HS-5 (cell line): ENCODE data around the gene CDK11B.

Experiments
- DNase-seq: peaks from one replicate; pipeline ENCODE4 v3.0.0-alpha.2; 2012; ENCODE audit warnings: low read depth

Gene CDK11B

DNA sequence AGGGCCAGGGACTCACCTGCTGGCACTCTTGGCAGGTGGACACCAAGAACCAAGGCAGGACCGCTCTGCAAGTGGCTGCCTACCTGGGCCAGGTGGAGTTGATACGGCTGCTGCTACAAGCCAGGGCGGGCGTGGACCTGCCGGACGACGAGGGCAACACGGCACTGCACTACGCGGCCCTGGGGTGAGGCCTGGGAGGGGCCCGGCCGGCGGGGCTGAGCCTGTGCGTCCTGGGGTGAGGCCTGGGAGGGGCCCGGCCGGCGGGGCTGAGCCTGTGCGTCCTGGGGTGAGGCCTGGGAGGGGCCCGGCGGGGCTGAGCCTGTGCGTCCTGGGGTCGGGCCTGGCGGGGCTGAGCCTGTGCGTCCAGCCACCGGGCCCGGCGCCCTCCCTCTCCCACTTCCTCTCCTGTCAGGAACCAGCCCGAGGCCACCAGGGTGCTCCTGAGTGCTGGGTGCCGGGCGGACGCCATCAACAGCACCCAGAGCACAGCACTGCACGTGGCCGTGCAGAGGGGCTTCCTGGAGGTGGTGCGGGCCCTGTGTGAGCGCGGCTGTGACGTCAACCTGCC, 31.5 kb downstream of the CDK11B start:
- DNase-seq: no peak

DNA sequence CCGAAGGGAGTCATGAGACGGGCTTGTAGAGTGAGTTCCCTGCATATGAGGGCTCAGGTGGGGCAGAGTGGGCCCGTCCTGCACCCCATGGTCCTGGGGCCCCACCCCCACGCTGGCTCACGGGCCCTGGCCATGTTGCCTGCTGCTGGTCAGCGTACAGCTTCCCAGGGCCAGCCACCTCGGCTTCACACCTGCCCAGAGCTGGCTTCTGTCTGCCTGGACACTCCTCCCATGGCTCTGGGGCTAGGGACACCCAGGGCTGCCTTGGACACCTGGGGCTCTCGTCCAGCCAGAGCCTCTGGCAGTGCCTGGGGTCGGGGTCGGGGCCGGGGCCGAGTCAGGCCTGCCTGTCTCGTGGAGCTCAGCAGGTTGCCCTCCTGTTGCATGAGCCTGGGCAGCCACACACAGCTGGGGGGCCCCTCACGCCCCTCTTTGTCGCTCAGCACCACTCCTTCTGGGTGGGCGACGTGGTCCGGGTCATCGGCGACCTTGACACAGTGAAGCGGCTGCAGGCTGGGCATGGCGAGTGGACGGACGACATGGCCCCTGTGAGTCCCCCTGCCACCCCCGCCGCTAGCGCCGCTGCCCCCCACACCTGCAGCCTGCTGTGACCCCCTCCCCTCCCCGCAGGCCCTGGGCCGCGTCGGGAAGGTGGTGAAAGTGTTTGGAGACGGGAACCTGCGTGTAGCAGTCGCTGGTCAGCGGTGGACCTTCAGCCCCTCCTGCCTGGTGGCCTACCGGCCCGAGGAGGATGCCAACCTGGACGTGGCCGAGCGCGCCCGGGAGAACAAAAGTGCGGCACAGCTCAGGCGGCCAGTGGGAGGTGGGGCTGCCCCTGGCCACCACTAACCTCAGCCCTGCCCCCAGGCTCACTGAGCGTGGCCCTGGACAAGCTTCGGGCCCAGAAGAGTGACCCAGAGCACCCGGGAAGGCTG, 32.3 kb downstream of the CDK11B start:
- DNase-seq: no peak

DNA sequence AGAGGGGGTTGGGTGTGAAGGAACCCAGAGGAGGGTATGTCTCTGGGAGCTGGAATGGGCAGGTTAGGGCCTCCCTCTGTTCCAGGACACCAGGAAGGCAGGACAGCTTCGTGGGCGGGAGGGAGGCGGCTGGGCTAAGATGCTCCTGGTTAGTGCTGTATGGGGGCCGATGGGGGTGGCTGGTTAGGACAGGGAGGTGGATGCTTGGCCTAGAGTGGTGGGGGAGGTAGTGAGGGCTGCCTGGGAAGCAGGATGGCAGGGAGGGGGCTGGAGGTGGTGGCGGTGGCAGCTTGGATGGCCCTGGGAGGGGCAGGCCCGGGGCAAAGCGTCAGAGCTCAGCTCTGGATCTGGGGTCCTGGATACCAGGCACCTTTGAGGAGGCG, 33.0 kb downstream of the CDK11B start:
- no peak for DNase-seq

DNA sequence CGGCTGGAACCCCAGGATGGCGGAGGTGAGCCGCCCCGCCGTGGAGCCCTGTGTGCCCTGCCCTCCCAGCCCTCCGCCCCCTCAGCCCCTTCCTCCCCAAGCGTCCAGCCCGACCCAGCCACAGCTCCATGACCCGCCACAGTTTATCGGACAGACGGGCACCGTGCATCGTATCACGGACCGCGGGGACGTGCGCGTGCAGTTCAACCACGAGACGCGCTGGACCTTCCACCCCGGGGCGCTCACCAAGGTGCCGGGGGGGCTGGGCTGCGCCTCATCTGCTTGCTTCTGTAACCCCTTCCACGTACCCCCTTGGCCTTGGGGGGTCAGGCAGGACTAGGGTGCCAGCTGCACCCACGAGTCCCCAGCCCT, 33.4 kb downstream of the CDK11B start:
- no peak for DNase-seq

DNA sequence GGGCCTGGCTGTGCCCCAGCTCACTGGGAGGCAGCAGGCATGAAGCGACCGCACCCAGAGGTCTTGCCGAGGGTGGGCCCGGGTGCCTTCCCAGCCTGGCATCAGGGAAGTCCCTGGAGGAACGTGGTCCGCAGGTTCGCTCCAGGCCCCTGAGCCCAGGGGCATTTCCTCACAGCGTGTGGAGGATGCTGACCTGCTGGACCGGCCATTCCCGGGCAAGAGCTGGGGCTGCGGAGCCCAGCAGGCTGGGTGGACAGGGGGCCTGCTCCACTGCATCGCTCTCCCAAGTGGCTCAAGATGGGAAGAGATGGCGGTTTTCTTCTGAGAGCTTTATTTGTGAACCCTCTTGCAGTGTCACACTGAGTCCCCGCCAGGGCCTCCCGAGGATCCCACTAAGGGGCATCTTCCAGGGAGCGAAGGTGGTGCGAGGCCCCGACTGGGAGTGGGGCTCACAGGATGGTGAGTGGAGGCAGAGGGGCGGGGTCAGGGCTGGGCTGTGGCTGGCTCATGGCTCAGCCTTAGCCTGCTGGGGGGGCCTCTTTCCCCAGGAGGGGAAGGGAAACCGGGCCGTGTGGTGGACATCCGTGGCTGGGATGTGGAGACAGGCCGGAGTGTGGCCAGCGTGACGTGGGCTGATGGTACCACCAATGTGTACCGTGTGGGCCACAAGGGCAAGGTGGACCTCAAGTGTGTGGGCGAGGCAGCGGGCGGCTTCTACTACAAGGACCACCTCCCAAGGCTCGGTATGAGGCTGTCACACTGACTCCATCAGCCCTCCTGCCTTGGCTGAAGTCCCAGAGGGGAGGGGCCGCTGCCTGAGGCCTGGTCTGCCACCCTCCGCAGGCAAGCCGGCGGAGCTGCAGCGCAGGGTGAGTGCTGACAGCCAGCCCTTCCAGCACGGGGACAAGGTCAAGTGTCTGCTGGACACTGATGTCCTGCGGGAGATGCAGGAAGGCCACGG, 34.1 kb downstream of the CDK11B start:
- no peak for DNase-seq

DNA sequence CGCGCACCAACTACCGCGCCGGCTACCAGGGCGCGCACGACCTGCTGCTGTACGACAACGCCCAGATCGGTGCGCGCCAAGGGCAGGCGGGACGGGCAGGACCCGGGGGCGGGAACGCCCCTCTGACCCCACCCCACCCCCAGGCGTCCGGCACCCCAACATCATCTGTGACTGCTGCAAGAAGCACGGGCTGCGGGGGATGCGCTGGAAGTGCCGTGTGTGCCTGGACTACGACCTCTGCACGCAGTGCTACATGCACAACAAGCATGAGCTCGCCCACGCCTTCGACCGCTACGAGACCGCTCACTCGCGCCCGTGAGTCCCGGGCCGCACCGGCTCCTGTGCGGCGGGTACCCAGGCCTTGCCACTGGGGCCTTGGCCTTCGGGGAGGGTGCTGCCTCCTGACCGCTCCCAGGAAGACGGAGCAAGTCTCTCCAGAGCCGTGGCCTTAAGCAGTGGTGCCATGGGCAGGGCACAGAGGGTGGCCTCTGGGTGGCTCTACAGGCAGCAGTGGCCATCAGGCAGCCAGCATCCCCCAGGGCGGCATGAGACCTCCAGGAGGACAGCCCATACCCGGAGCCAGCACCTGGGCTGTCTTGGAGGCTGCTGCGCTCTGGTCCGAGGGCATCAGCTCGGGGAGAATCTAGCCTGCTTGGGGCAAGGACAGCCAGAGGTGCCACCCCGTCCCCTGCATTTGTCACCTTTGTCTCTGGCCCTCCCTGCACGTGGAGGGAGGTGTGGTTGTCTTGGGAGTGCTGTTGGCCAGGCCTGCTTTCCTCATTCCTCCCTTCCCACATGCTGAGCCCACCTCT, 35.0 kb downstream of the CDK11B start:
- no peak for DNase-seq

DNA sequence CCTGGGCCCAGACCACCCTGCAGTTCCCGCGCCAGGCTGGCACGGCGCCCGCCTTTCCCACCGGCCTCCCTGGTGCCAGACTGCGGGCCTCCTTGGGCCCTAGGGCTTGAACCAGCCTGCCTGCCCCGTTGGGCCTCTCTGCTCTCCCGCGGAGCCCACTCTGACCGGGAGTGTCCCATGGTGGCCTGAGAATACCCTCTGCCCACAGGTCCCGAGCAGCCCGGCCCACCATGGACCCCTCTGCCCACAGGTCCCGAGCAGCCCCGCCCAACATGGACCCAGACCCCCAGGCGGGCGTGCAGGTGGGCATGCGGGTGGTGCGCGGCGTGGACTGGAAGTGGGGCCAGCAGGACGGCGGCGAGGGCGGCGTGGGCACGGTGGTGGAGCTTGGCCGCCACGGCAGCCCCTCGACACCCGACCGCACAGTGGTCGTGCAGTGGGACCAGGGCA, 35.6 kb downstream of the CDK11B start:
- no peak for DNase-seq

DNA sequence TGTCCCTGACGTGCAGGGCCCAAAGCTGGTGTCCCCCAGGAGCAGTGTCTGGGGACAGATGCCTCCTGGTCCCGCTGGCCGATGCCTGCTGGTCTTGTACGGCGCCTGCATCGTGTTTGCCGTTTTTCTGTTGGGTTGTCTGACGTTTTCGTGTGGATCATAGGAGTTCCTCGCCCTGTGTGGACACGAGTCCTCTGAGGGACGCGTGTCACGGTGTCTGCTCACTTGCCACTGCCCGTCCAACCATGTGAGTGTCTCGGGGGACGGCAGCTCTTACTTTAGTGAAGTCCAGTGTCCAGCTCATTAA, 36.1 kb downstream of the CDK11B start:
- DNase-seq: no peak

DNA sequence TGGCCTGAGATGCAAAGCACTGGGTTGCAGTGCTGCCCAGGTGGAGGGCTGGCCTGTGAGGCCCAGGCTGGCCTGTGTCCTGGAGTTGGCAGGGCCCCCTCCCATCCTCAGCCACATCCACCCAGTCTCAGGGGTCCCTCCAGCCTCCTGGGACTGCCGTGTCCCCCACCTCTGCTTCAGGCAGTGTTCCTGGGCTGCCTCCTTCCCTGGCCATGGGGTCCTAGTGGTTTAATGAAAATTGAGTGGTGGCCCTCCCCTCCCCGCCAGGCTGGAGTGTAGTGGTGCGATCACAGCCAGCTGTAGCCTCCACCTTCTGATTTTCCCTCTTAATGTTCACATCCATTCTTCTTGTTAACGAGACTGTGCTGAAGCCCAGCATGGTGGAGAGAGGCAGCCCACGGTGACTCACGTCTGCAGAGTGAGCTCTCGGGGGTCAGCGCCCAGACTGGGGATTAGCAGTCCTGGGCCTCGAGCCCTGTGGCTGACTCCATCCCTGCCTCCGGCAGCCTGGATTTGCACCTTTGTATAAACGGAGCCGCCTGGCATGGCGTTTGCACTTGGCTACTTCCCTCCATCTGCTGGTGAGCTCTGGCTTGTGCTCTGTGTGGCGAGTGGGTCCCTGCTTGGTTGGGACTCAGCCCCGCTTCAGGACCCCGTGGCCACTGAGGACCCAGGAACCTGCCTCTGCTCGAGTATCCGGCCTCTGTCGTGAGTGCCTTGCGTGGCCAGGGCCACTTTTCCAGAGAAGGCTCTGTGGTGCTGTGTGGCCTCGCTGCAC, 36.6 kb downstream of the CDK11B start:
- DNase-seq: no peak

DNA sequence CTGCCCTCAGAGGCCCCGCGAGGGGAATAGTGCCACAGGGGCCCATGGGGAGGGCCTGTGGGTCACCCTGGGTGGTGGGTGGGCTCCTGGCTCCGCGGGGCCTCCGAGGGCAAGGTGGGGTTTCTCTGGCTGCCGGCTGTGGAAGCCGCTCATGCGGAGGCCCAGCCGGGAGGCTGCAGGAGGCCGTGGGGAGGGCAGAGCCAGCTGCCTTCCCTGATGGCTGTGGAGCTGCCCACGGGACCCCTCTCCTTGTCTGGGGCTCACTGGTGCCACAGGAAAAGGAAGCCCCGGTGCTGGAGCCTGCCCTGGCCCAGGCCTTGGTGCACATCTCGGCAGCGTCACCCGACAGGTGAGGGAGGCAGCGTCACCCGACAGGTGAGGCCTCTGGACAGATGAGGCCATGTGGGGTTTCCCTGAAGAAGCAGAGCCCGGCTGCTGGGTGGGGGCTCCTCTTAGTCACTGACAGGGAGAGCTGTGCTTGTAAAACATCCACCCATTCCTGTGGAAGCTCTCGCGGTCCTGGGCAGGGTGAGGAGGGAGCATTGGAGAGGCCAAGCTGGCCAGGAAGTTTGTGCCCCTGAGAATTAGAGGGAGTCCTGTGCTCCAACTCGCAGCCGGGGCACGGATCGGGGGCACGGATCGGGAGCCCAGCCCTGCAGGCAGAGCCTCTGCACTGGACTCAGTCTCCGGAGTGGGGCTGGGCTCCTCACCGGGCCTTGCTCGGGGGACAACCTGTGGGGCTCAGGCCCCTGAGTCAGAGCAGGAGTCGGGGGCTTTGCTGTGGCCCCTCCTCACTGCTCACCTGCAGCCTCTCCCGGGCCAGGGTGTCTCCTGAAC, 37.4 kb downstream of the CDK11B start:
- no peak for DNase-seq

DNA sequence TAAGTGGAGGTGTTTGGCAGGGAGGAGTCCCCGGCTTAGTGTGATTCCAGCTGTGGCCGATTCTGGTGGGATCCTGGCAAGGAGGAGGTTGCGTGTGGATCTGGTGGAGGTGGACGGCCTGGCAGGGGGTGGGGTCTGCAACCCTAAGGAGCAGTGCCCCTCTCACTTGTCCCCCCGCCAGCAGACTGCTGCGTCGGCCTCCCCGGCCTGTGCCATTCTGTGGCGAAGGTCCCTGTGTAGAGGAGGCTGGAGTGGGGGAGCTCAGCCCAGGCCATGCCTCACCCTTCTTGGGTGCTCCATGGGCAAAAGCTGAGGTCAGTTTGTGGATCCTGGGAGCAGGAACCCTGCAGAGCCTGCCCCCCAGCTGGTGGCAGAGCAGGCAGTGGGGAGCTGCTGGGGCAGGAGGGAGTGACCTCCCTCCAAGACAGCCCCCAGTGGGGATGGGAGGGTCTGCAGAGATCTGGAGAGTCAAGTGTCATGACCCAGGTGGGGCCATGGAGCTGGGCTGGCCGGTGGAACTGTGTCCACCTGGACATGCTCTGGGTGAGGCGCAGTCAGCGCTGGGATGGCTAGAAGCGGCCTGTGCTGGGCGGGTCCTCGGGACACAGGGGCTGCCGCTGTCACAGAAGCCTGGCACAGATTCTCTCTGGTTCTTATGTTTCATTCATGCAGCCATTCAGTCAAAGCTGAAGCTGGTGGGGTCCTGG, 38.2 kb downstream of the CDK11B start:
- no peak for DNase-seq

DNA sequence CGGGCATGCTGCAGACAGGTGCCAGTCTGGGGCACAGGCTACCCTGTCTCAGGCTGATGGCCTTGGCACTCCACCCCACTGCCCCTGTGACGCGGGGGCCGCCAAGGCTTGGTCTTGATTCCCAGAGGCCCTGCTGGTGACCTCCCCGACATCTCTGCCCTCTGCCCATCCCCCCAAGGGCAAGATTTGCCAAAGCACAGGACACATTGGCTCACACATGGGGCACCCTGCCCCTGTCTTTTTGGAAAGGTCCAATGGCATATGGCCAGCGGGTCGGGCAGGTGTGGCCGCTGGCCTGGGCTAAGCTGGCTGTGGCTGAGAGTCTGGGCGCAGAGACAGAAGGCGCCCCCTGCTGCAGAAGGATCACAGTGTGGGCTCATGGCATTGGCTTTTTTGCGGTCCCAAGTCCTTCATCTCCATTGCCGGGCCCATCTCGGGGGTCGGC, 38.9 kb downstream of the CDK11B start:
- no peak for DNase-seq

DNA sequence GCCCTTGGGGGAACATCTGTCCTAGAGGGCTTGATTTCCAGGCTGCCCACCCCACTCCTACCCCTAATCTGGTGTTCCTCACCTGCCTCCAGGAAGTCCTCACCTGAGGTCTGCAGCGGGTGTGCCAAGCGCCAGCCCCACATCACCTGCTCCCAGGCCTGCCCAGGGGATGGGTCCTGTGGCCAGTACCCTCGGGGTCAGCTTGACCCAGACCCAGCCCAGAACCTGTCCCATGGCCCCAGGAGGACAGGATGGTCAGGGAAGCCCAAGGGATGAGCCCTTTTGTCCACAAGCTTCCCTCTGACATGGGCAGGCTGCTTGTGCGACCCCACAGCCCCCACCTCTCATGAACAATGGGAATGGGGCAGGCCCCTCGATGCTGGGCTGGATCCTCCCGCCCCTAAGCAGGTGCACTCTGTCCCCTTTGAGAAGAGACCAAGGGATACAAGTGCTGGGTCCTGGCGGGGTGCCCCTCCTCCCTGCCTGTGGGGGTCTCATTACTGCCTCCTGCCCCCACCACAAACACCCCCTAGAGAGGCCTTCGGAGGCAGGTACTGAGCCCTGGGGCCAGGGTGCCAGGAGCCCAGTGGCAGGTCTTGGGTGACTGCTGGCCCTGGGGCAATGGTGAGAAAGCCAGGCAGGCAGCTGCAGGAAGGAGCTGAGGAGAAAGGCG, 40.3 kb downstream of the CDK11B start:
- DNase-seq: no peak

DNA sequence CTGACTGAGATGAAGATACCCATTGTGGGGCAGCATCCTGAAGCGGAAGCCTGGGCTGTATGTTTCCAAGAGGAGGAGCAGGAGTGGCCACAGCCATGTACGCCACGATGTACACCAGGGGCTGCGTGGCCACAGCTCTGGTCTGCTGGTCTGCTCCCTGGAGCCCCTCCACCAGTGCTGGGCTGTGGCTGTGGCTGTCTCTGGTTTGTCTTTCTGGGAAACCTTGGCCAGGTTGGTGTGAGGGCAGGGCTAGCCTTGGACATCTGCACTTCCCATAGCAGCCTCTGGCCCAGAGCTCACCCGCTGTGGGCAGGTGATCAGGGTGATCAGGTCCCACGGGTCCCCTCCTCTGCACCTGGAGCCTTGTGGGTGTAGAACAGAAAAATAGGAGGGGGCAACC, 40.9 kb downstream of the CDK11B start:
- no peak for DNase-seq

DNA sequence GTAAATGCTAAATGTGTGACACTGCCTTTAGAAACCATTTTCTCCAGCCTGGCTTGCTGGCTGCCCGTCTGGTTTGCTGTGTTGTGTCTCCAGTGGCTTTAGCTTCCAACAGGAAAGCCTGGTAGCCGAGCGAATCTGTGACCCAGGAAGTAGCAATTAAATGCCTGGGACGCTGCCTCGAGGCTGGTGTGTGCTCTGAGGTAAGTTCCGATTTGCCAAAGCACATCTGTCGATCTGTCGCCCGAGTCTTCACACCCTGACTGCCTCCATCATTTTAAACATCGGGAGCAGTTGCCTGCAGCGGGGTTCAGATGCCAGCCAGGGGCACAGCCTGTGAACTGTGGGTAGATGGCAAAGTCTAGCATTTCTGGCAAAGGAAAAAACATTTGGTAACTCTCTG, 41.3 kb downstream of the CDK11B start:
- no peak for DNase-seq

DNA sequence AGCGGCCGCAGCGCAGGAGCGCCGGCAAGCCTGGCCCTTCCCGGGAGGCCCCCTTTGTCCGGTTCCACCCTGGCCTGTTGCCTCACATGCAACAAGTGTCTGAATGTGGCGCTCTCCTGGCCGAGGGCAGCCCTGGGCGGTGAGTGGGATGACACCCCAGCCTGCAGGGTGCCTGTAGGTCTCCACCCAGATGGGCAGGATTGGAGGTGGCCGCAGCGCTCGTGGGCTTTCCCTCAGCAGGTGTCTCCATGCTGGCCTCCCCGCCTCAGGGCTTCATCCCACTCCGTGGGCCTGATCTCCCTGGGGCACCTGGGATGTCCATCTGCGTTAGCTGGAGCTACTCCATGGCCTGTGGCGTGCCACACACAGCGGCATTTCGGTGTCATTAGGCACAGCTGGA, 42.0 kb downstream of the CDK11B start:
- DNase-seq: no peak

DNA sequence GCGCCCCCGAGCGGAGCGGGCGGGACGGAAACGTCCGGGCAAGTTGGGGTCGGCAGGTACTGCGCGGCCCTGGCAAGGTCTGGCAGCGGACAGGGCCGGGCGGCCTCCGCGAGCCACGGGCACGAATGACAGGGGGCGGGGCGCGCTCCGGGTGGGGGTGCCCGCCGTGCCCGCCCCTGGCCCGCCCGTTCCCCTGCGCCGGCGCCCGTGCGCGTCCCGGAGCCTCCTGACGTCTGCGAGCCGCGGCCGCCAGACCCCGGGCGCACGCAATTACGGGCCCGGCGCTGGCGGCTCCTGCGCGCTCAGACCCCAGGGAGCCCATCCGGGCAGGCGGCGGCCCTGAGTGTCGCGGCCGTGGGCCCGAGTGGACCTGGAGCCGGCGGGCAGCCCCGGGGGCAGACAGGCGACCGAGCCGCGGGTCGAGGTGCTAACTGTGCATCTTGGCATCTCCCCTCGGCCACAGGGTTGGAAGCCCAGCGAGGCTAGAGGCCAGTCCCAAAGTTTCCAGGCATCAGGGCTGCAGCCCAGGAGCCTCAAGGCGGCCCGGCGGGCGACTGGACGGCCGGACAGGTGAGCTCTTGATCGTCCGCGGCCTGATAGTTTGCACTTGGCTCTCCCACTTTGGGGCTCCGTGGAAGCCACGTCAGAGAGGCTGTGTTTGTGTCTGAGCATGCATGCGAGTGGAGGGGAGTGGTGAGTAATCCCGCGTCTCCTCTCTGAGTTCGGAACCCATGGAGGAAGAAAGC, 42.6 kb downstream of the CDK11B start:
- DNase-seq: no peak
